HG02759 (cell line): ENCODE data around the gene ALDH9A1.

Source experiments
- ATAC-seq: cut with Tn5 transposase; IDR thresholded peaks from one replicate; pipeline ENCODE4 v1.9.1; 2021; ENCODE audit warnings: mild to moderate bottlenecking, moderate library complexity; ENCODE audit not compliant: unreplicated experiment

The ALDH9A1 gene

DNA sequence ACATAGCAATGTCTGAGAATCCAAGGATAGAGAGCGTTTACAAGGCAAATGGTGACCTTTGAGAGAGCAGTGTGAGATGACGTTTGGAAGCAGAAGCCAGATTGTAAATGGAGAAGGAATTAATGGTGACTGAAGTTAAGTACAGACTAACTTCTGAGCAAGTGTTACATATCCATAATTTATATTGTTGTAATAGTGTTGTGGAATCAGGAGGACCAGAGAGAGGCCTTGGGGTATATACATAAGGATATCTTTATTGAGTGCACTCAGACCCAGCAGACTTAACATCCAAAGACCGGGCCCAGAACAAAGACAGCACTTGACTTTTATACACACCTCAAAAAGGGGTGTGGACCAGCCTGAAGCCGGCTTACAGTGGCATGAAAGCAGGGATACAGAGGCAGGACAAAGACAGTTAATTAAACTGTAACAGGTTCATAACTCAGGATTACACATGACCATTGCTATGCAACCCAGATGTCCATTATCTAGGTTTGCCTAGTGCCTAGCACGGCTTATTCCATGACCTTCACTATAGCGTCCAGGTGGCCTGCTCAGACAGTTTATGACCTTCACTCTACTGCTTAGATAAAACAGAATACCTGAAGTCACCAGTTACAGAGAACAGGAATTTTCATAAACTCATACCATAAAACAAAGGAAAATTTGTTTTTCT, 70.1 kb downstream of the ALDH9A1 start:
- no peak for ATAC-seq

DNA sequence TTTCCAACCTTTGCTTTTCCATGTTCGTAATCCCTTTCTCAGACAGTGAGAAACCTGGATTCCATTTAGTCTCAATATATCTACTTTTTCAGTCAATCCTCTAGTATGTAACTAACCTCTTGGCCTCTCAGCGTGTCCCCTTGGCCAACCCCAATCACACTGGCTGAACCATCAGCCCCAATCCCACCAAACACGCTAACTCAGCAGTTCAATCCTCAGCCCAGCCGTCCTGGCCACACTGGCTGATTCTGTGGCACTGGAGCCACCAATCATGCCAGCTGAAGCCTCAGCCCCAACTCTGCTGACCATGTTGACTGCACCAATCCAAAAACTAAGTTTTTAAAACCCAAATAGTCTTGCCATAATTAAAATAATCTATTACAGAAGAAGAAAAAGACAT, 73.9 kb downstream of the ALDH9A1 start:
- ATAC-seq, result no peak

DNA sequence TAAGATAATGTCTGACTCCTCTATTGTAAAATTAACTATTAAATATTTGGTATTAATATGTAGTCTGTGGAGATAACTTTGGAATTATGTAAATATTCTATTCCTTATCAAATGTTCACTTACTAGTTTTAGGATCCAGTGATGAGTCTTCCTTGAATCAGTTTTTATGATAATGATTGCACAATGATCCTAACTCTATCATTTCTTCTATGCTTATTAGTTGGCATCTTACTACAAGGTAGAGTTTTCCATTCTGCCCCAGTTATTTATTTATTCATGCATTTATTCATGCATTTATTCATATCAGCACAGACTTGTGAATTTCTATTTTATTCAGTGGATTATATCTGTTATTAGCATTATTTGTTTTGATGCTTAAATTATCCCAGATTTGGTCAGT, 74.7 kb downstream of the ALDH9A1 start:
- no peak for ATAC-seq

GRCh38 chr1:165619647-165620151, 78.7 kb downstream of the ALDH9A1 start:
- ATAC-seq, result no peak

DNA sequence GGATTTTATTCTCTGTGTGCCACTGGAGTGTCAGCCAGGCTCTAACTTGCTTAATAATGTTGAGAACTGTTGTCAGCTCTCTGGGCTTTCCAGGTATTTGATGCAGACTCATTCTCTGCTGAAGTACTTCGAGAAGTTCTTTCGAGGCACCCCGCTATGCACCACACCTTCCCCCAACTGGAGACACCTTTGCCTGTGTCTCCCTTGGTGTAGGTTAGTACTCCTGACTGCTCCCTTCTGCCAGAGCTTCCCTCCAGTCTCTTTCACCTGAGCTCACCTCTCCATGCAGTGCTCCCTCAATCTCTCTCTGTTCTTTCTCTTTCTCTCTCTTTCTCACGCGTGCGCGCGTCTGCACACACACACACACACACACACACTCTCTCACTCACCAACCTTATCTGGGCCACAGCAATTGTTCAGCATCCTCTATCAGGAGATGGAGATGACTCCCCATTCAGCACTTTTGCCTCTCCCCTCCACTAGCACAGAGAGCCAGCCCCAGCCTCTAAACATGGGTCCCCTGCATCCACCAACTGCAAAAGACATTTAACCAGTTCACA, 81.3 kb downstream of the ALDH9A1 start:
- ATAC-seq, result no peak

DNA sequence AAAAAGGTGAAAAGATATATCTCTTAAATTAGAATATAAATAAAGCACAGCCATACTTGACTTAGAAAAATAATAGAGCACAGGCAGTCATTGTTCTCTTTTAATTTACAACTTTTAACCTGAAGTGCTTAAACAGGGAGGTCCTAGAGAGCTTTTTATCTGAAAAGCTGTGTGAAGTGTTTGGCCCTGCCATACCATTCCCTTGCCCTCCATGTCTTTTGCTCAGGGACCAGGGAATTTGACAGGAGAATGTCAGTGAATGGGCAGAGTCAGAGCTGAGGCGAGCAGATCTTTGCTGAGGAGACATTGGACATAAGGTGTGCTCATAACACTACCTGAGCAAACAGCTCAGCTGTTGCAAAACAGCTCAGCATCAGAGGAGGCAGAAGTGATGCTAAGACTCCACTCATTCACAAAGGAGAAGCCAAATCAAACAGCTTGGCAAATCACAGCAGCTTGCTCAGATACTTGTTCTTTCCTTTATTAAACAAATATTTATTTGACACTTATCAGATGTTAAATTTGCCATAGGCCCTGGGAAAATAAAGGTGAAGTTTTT, 82.2 kb downstream of the ALDH9A1 start:
- no peak for ATAC-seq
